Muscle layer of colon (tissue), 2 donors: ENCODE measurements around the gene APBA2.

Experiments
- H3K27ac ChIP-seq: one replicate; pipeline ENCODE4 v1.7.0; 2013; ENCODE audit warnings: low read depth, mild to moderate bottlenecking, low read length, moderate library complexity
- H3K27me3 ChIP-seq, 2 donors: one replicate each; pipeline ENCODE4 v1.7.0; 2013; ENCODE audit warnings: low read length in 2 of 2, mild to moderate bottlenecking in 2 of 2; ENCODE audit not compliant: insufficient read depth in 2 of 2, control insufficient read depth in 1 of 2
- H3K36me3 ChIP-seq: one replicate; pipeline ENCODE4 v1.7.0; 2013; ENCODE audit warnings: mild to moderate bottlenecking, low read length; ENCODE audit not compliant: insufficient read depth
- H3K4me1 ChIP-seq: one replicate; pipeline ENCODE4 v1.7.0; 2013; ENCODE audit warnings: mild to moderate bottlenecking, low read length; ENCODE audit not compliant: insufficient read depth
- H3K4me3 ChIP-seq, 2 donors: one replicate each; pipeline ENCODE4 v1.7.0; 2013; ENCODE audit warnings: low read length in 2 of 2, low read depth in 1 of 2, mild to moderate bottlenecking in 1 of 2, moderate library complexity in 1 of 2
- H3K9ac ChIP-seq: one replicate; pipeline ENCODE4 v1.7.0; 2013; ENCODE audit warnings: low read length
- H3K9me3 ChIP-seq: one replicate; pipeline ENCODE4 v1.7.0; 2013; ENCODE audit warnings: mild to moderate bottlenecking, low read length
- donor health status: abdominal sarcoma.
- donor health status: Adenocarcinoma of cecum.

The APBA2 gene

GRCh38 chr15:29051422-29051821, 165.6 kb downstream of the APBA2 start:
- Histone ChIP-seq H3K4me1 (no peaks in the 10 kb centered on the region), H3K4me3 (no peak overlapping the region), H3K27ac (no peak overlapping the region), H3K9me3 (no peaks in the 10 kb centered on the region), H3K27me3 (no peaks in the 10 kb centered on the region), H3K9ac (no peak overlapping the region), H3K36me3 (no peaks in the 10 kb centered on the region)

- Histone ChIP-seq H3K9ac (no peak overlapping the region), H3K4me1 (no peaks in the 10 kb centered on the region), H3K9me3 (no peaks in the 10 kb centered on the region), H3K4me3 (no peak overlapping the region), H3K27me3 (no peaks in the 10 kb centered on the region), H3K27ac (no peak overlapping the region), H3K36me3 (no peaks in the 10 kb centered on the region)
These were observed 167.2 kb downstream of the APBA2 start for GRCh38 chr15:29053006-29053405.

GRCh38 chr15:29053661-29054131, 167.9 kb downstream of the APBA2 start:
- Histone ChIP-seq H3K27ac (no peak overlapping the region), H3K4me3 (no peak overlapping the region), H3K4me1 (no peaks in the 10 kb centered on the region), H3K27me3 (no peaks in the 10 kb centered on the region), H3K36me3 (no peaks in the 10 kb centered on the region), H3K9me3 (no peaks in the 10 kb centered on the region), H3K9ac (no peak overlapping the region)

GRCh38 chr15:29054171-29055045, 168.6 kb downstream of the APBA2 start:
- H3K27me3 ChIP-seq, result no peaks in the 10 kb centered on the region
- no peaks in the 10 kb centered on the region for H3K4me1 ChIP-seq
- no peak overlapping the region for H3K9ac ChIP-seq
- no peaks in the 10 kb centered on the region for H3K9me3 ChIP-seq
- no peaks in the 10 kb centered on the region for H3K36me3 ChIP-seq
- H3K4me3 ChIP-seq, result no peak overlapping the region
- H3K27ac ChIP-seq, result no peak overlapping the region

- no peaks in the 10 kb centered on the region for H3K9me3 ChIP-seq
- H3K4me3 ChIP-seq, result no peak overlapping the region
- H3K9ac ChIP-seq, result no peak overlapping the region
- H3K27me3 ChIP-seq, result no peaks in the 10 kb centered on the region
- H3K27ac ChIP-seq, result no peak overlapping the region
- H3K4me1 ChIP-seq, result no peaks in the 10 kb centered on the region
- no peaks in the 10 kb centered on the region for H3K36me3 ChIP-seq
These were observed 170.1 kb downstream of the APBA2 start for GRCh38 chr15:29055876-29056275.

GRCh38 chr15:29056839-29057450, 171.2 kb downstream of the APBA2 start:
- no peak overlapping the region for H3K4me3 ChIP-seq
- H3K4me1 ChIP-seq, result no peaks in the 10 kb centered on the region
- H3K27ac ChIP-seq, result no peak overlapping the region
- no peak overlapping the region for H3K9ac ChIP-seq
- no peaks in the 10 kb centered on the region for H3K9me3 ChIP-seq
- no peaks in the 10 kb centered on the region for H3K36me3 ChIP-seq
- no peaks in the 10 kb centered on the region for H3K27me3 ChIP-seq

- Histone ChIP-seq H3K9me3 (no peaks in the 10 kb centered on the region), H3K27ac (no peak overlapping the region), H3K27me3 (no peaks in the 10 kb centered on the region), H3K4me1 (no peaks in the 10 kb centered on the region), H3K9ac (no peak overlapping the region), H3K4me3 (no peak overlapping the region), H3K36me3 (no peaks in the 10 kb centered on the region)
These were observed 172.1 kb downstream of the APBA2 start for GRCh38 chr15:29057856-29058255.

GRCh38 chr15:29058903-29059539, 173.2 kb downstream of the APBA2 start:
- H3K27ac ChIP-seq, result no peak overlapping the region
- no peak overlapping the region for H3K4me3 ChIP-seq
- H3K9me3 ChIP-seq, result no peaks in the 10 kb centered on the region
- H3K36me3 ChIP-seq, result no peaks in the 10 kb centered on the region
- no peaks in the 10 kb centered on the region for H3K4me1 ChIP-seq
- H3K9ac ChIP-seq, result no peak overlapping the region
- no peaks in the 10 kb centered on the region for H3K27me3 ChIP-seq

- no peaks in the 10 kb centered on the region for H3K9me3 ChIP-seq
- H3K4me3 ChIP-seq, result no peak overlapping the region
- no peak overlapping the region for H3K9ac ChIP-seq
- H3K27ac ChIP-seq, result no peak overlapping the region
- no peaks in the 10 kb centered on the region for H3K4me1 ChIP-seq
- H3K27me3 ChIP-seq, result no peaks in the 10 kb centered on the region
- H3K36me3 ChIP-seq, result no peaks in the 10 kb centered on the region
These were observed 174.3 kb downstream of the APBA2 start for GRCh38 chr15:29059871-29060640.

GRCh38 chr15:29061746-29062145, 176.0 kb downstream of the APBA2 start:
- no peaks in the 10 kb centered on the region for H3K36me3 ChIP-seq
- no peak overlapping the region for H3K27ac ChIP-seq
- no peak overlapping the region for H3K9ac ChIP-seq
- no peaks in the 10 kb centered on the region for H3K4me1 ChIP-seq
- no peaks in the 10 kb centered on the region for H3K27me3 ChIP-seq
- H3K9me3 ChIP-seq, result no peaks in the 10 kb centered on the region
- no peak overlapping the region for H3K4me3 ChIP-seq

- no peaks in the 10 kb centered on the region for H3K4me1 ChIP-seq
- H3K27ac ChIP-seq, result no peak overlapping the region
- H3K9ac ChIP-seq, result no peak overlapping the region
- H3K36me3 ChIP-seq, result no peaks in the 10 kb centered on the region
- H3K9me3 ChIP-seq, result no peaks in the 10 kb centered on the region
- no peaks in the 10 kb centered on the region for H3K27me3 ChIP-seq
- H3K4me3 ChIP-seq, result no peak overlapping the region
These were observed 176.4 kb downstream of the APBA2 start for GRCh38 chr15:29062179-29062591.
